GM18519 (cell line): ENCODE results near the gene ACHE.

Source experiments
- ATAC-seq: cut with Tn5 transposase; IDR thresholded peaks from one replicate; pipeline ENCODE4 v1.9.1; 2021; ENCODE audit warnings: mild to moderate bottlenecking, moderate library complexity; ENCODE audit not compliant: unreplicated experiment, low FRiP score

ACHE gene

GRCh38 chr7:100897772-100898454 lies 2.2 kb upstream of the ACHE start:
- no peak for ATAC-seq

GRCh38 chr7:100896732-100897608 lies 1.3 kb upstream of the ACHE start:
- no peak for ATAC-seq

GRCh38 chr7:100895956-100896731 lies 456 bp upstream of the ACHE start:
- no peak for ATAC-seq

GRCh38 chr7:100894860-100895700 lies 608 bp downstream of the ACHE start:
- ATAC-seq = no peak

- no peak for ATAC-seq
These were observed 1.6 kb downstream of the ACHE start for GRCh38 chr7:100893910-100894721.

GRCh38 chr7:100893318-100893895 lies 2.3 kb downstream of the ACHE start:
- no peak for ATAC-seq

GRCh38 chr7:100892364-100893317 lies 3.0 kb downstream of the ACHE start:
- ATAC-seq = no peak

- ATAC-seq = no peak
These were observed 4.0 kb downstream of the ACHE start for GRCh38 chr7:100891568-100892247.

- no peak for ATAC-seq
These were observed 4.8 kb downstream of the ACHE start for GRCh38 chr7:100890653-100891567.

- ATAC-seq = peak; percentile 14
These were observed 6.5 kb downstream of the ACHE start, which contains the start of gene UFSP1 for GRCh38 chr7:100888988-100889750. Gene UFSP1, minus strand, starts transcription at chr7:100889715. Its CDS starts 444 bp downstream, at chr7:100889271.

GRCh38 chr7:100888291-100888987 lies 7.2 kb downstream of the ACHE start:
- no peak for ATAC-seq

- ATAC-seq = no peak
These were observed 8.0 kb downstream of the ACHE start for GRCh38 chr7:100887516-100888290.

GRCh38 chr7:100886936-100887515 lies 8.7 kb downstream of the ACHE start:
- ATAC-seq = no peak
